HFF-Myc (cell line): Measurements from ENCODE around the gene BACH2.

Experiments
- DNase-seq: peaks from one replicate; pipeline ENCODE4 v3.0.0-alpha.2; 2011; ENCODE audit warnings: low read depth; ENCODE audit errors: extremely low read depth
- H3K4me3 ChIP-seq: replicated peaks from 2 replicates; pipeline ENCODE4 v1.5.1; 2011; ENCODE audit warnings: low read depth, mild to moderate bottlenecking, control low read depth, low read length
- CTCF ChIP-seq: IDR thresholded peaks from 2 replicates; pipeline ENCODE4 v1.5.1; 2012; ENCODE audit warnings: mild to moderate bottlenecking, low read depth, low read length, control low read depth; ENCODE audit errors: missing control alignments

Gene BACH2

GRCh38 chr6:90219209-90219985 lies 77.2 kb downstream of the BACH2 start:
- TF ChIP-seq CTCF = no peak
- peak; percentile 91 for DNase-seq
- peak overlapping the region; percentile 48 for H3K4me3 ChIP-seq

GRCh38 chr6:90218959-90219208 lies 77.8 kb downstream of the BACH2 start:
- TF ChIP-seq CTCF = no peak
- peak overlapping the region; percentile 48 for H3K4me3 ChIP-seq
- DNase-seq = no peak

GRCh38 chr6:90217506-90218127 lies 79.0 kb downstream of the BACH2 start:
- TF ChIP-seq CTCF = no peak
- peak overlapping the region; percentile 16; the same call in 1 of the 2 replicates for H3K4me3 ChIP-seq
- no peak for DNase-seq

- no peak overlapping the region for H3K4me3 ChIP-seq
- TF ChIP-seq CTCF = no peak
- DNase-seq = no peak
Observed at GRCh38 chr6:90216072-90216977, 80.3 kb downstream of the BACH2 start.

GRCh38 chr6:90214966-90215365 lies 81.7 kb downstream of the BACH2 start:
- no peak for DNase-seq
- no peak overlapping the region for H3K4me3 ChIP-seq
- no peak for TF ChIP-seq CTCF

- H3K4me3 ChIP-seq = no peak overlapping the region
- no peak for TF ChIP-seq CTCF
- DNase-seq = no peak
Observed at GRCh38 chr6:90214461-90214860, 82.2 kb downstream of the BACH2 start.
